Left lung (tissue), 10 donors: Measurements from ENCODE around the gene ACP3. TPM values are rescaled to one million over a fixed set of nuclear protein-coding genes. Genes with fewer than 3 reads are reported as not detected.

Experiments
- ATAC-seq: fragments of 200-7000 bp; cut with Tn5 transposase; one replicate; pipeline ENCODE4 v1.9.1; 2020; ENCODE audit warnings: moderate library complexity
- DNase-seq, 4 donors: peaks; one replicate each; pipeline ENCODE4 v3.0.0-alpha.2; 2013 to 2020
- H3K27ac ChIP-seq, 2 donors: fragments of 200-600 bp; sonication (generic) in 1 of 2; one replicate each; pipeline versions ENCODE4 v1.5.0 to v1.8.0; 2020 to 2021
- H3K27me3 ChIP-seq, 2 donors: fragments of 200-600 bp; sonication (generic) in 1 of 2; one replicate each; pipeline versions ENCODE4 v1.5.0 to v1.8.0; 2020 to 2021
- H3K36me3 ChIP-seq, 2 donors: fragments of 200-600 bp; sonication (generic) in 1 of 2; one replicate each; pipeline versions ENCODE4 v1.5.0 to v1.8.0; 2020 to 2021
- H3K4me1 ChIP-seq, 2 donors: fragments of 200-600 bp; one replicate each; pipeline ENCODE4 v1.8.0; 2021
- H3K4me3 ChIP-seq, 2 donors: fragments of 200-600 bp; sonication (generic) in 1 of 2; one replicate each; pipeline versions ENCODE4 v1.5.0 to v1.8.0; 2020 to 2021; ENCODE audit warnings: mild to moderate bottlenecking in 1 of 2
- H3K9me3 ChIP-seq, 2 donors: fragments of 200-600 bp; sonication (generic) in 1 of 2; one replicate each; pipeline versions ENCODE4 v1.5.0 to v1.8.0; 2020 to 2021
- CTCF ChIP-seq, 2 donors: fragments of 200-600 bp; sonication (generic) in 1 of 2; IDR thresholded peaks; one replicate each; pipeline versions ENCODE4 v1.5.0 to v1.8.0; 2021; ENCODE audit warnings: antibody characterized with exemption in 2 of 2
- intact Hi-C, 2 donors: fragments of 100-400 bp; cut with DNase I; formaldehyde crosslinking; loops; one replicate each; pipeline versions ENCODE4 v1.11.2 to v1.14.2; 2022
- polyA plus RNA-seq, 6 donors: library from polyadenylated mRNA; unstranded; fragments of 120-200 nt; gene quantifications; one replicate each; pipeline ENCODE4 v1.2.1, GENCODE V29; 2013; ENCODE audit not compliant: insufficient read length in 6 of 6
- total RNA-seq, 2 donors: library from RNA; stranded (reverse); fragmentation: NEBNext Ultra II Directional; extraction: Animal tissue kit (Norgen Biotek cat#: 25700); gene quantifications; one replicate each; pipeline ENCODE4 v1.2.1, GENCODE V29; 2021
- donor health status: DM: no; HTN: yes; CAD: no.
- donor health status: DM: no; HTN: no; CAD: no.

The ACP3 gene
- total and polyA plus RNA-seq, 8 donors: 2.7 to 24.3 (median 4.6) TPM

GRCh38 chr3:132325634-132326033 is 8.4 kb downstream of the ACP3 start:
- TF ChIP-seq CTCF (IDR thresholded peaks at IDR 0.05): no peak
- peak; percentile 79 for ATAC-seq
- intact Hi-C loops: no loop called here

GRCh38 chr3:132326251-132326650 is 9.0 kb downstream of the ACP3 start:
- H3K27ac ChIP-seq: peak overlapping the region in 1 of 2 donors; percentile 51

More at GRCh38 chr3:132325634-132326033, 8.4 kb downstream of the ACP3 start:
- peaks cover 8 to 27% of the 10 kb centered on the region in 2 donors for H3K4me1 ChIP-seq
- H3K27ac ChIP-seq: peak overlapping the region; percentile 0 to 51
- H3K9me3 ChIP-seq: no peaks in the 10 kb centered on the region
- no peak overlapping the region for H3K4me3 ChIP-seq
- H3K36me3 ChIP-seq: peaks cover 0 to 23% of the 10 kb centered on the region in 2 donors
- H3K27me3 ChIP-seq: no peaks in the 10 kb centered on the region
- no peak for DNase-seq

GRCh38 chr3:132332082-132332481 is 14.9 kb downstream of the ACP3 start:
- TF ChIP-seq CTCF (IDR thresholded peaks at IDR 0.05): no peak
- peaks cover 0 to 63% of the 10 kb centered on the region in 2 donors for H3K36me3 ChIP-seq
- H3K4me1 ChIP-seq: no peaks in the 10 kb centered on the region
- H3K4me3 ChIP-seq: no peak overlapping the region
- ATAC-seq (no peak), DNase-seq (no peak)
- intact Hi-C loops: no loop called here
- no peaks in the 10 kb centered on the region for H3K27me3 ChIP-seq
- H3K9me3 ChIP-seq: no peaks in the 10 kb centered on the region
- no peak overlapping the region for H3K27ac ChIP-seq

More at GRCh38 chr3:132326251-132326650, 9.0 kb downstream of the ACP3 start:
- H3K27me3 ChIP-seq: no peaks in the 10 kb centered on the region
- no peak for DNase-seq
- H3K4me3 ChIP-seq: no peak overlapping the region
- H3K9me3 ChIP-seq: no peaks in the 10 kb centered on the region
- no peak for TF ChIP-seq CTCF (IDR thresholded peaks at IDR 0.05)
- no peak for ATAC-seq
- peaks cover 0 to 26% of the 10 kb centered on the region in 2 donors for H3K36me3 ChIP-seq
- peaks cover 8 to 23% of the 10 kb centered on the region in 2 donors for H3K4me1 ChIP-seq
- intact Hi-C loops: no loop called here

- H3K4me1 ChIP-seq: no peaks in the 10 kb centered on the region
- ATAC-seq (peak; percentile 50), DNase-seq (no peak)
- intact Hi-C loops: no loop called here
- no peak for TF ChIP-seq CTCF (IDR thresholded peaks at IDR 0.05)
- no peak overlapping the region for H3K4me3 ChIP-seq
- H3K27me3 ChIP-seq: no peaks in the 10 kb centered on the region
- H3K36me3 ChIP-seq: peaks cover 0 to 63% of the 10 kb centered on the region in 2 donors
- H3K9me3 ChIP-seq: no peaks in the 10 kb centered on the region
- H3K27ac ChIP-seq: no peak overlapping the region
Measured at GRCh38 chr3:132332508-132332907, 15.3 kb downstream of the ACP3 start.

GRCh38 chr3:132341746-132342145 is 24.5 kb downstream of the ACP3 start:
- intact Hi-C loops: loop anchor here in 1 of 2 donors (5.0 kb wide), 1 partner anchor 84 kb away; no protein-coding TSS in a partner anchor
- peaks cover 0 to 13% of the 10 kb centered on the region in 2 donors for H3K4me1 ChIP-seq
- H3K27ac ChIP-seq: peak overlapping the region in 1 of 2 donors; percentile 15
- H3K27me3 ChIP-seq: no peaks in the 10 kb centered on the region
- ATAC-seq (peak; percentile 30), DNase-seq (no peak)
- no peaks in the 10 kb centered on the region for H3K9me3 ChIP-seq
- H3K4me3 ChIP-seq: no peak overlapping the region
- peaks cover 0 to 16% of the 10 kb centered on the region in 2 donors for H3K36me3 ChIP-seq
- no peak for TF ChIP-seq CTCF (IDR thresholded peaks at IDR 0.05)
